Stimulated activated naive CD8-positive, alpha-beta T cell treated with anti-CD3 and anti-CD28 coated beads, Interleukin-15, amount 100 ng/mL, for 72 hours (primary cell): ENCODE measurements around the gene BPTF.
"Not testable (repeated sequence)": the region's sequence is repeated elsewhere in the genome, so short reads cannot be mapped to it uniquely, and the experiment has no call there.

Experiments used
- ATAC-seq: fragments of 150-1000 bp; cut with Tn5 transposase; 2 replicates; pipeline ENCODE4 v1.10.0; 2021; ENCODE audit warnings: mild to moderate bottlenecking, moderate library complexity
- DNase-seq, 2 donors: peaks; one replicate each; pipeline ENCODE4 v3.0.0; 2021 to 2022
- H3K27ac Mint-ChIP-seq, 2 donors: one replicate each; pipeline ENCODE4 v1.8.0; 2022; ENCODE audit warnings: mild to moderate bottlenecking in 2 of 2, mixed read lengths in 2 of 2, moderate library complexity in 2 of 2
- H3K27me3 Mint-ChIP-seq: one replicate; pipeline ENCODE4 v1.8.0; 2022; ENCODE audit warnings: mixed read lengths
- H3K4me1 Mint-ChIP-seq: one replicate; pipeline ENCODE4 v1.8.0; 2022; ENCODE audit warnings: mild to moderate bottlenecking, mixed read lengths
- H3K4me3 Mint-ChIP-seq, 2 donors: one replicate each; pipeline ENCODE4 v1.8.0; 2022; ENCODE audit warnings: mild to moderate bottlenecking in 2 of 2, mixed read lengths in 2 of 2, moderate library complexity in 1 of 2
- H3K9me3 Mint-ChIP-seq, 2 donors: one replicate each; pipeline ENCODE4 v1.8.0; 2022; ENCODE audit warnings: mixed read lengths in 2 of 2

The BPTF gene

GRCh38 chr17:67962156-67962555 lies 136.9 kb downstream of the BPTF start:
- H3K4me3 Mint-ChIP-seq, ATAC-seq, H3K4me1 Mint-ChIP-seq, H3K27me3 Mint-ChIP-seq, H3K9me3 Mint-ChIP-seq, DNase-seq, H3K27ac Mint-ChIP-seq: not testable (repeated sequence)

GRCh38 chr17:67963145-67963572 lies 137.9 kb downstream of the BPTF start:
- peak overlapping the region in 1 of 2 donors; percentile 5 for H3K27ac Mint-ChIP-seq
- H3K4me1 Mint-ChIP-seq, H3K9me3 Mint-ChIP-seq, H3K27me3 Mint-ChIP-seq, H3K4me3 Mint-ChIP-seq: not testable (repeated sequence)
- DNase-seq (peak; percentile 56 to 62), ATAC-seq (peak; percentile 91)

GRCh38 chr17:67970783-67971182 lies 145.5 kb downstream of the BPTF start:
- H3K27me3 Mint-ChIP-seq = no peaks in the 10 kb centered on the region
- ATAC-seq (no peak), DNase-seq (no peak)
- no peaks in the 10 kb centered on the region for H3K4me1 Mint-ChIP-seq
- H3K4me3 Mint-ChIP-seq = no peak overlapping the region
- no peak overlapping the region for H3K27ac Mint-ChIP-seq
- H3K9me3 Mint-ChIP-seq = no peaks in the 10 kb centered on the region

- DNase-seq (no peak), ATAC-seq (no peak)
- no peak overlapping the region for H3K4me3 Mint-ChIP-seq
- H3K4me1 Mint-ChIP-seq = no peaks in the 10 kb centered on the region
- H3K27ac Mint-ChIP-seq = no peak overlapping the region
- no peaks in the 10 kb centered on the region for H3K27me3 Mint-ChIP-seq
- no peaks in the 10 kb centered on the region for H3K9me3 Mint-ChIP-seq
These were observed 148.9 kb downstream of the BPTF start for GRCh38 chr17:67974185-67974584.

- no peaks in the 10 kb centered on the region for H3K4me1 Mint-ChIP-seq
- DNase-seq (no peak), ATAC-seq (no peak)
- no peak overlapping the region for H3K4me3 Mint-ChIP-seq
- H3K27ac Mint-ChIP-seq = peak overlapping the region in 1 of 2 donors; percentile 59
- H3K27me3 Mint-ChIP-seq = no peaks in the 10 kb centered on the region
- H3K9me3 Mint-ChIP-seq = no peaks in the 10 kb centered on the region
These were observed 149.3 kb downstream of the BPTF start for GRCh38 chr17:67974598-67975066.

GRCh38 chr17:67976306-67976705 lies 151.0 kb downstream of the BPTF start:
- not testable (repeated sequence) for ATAC-seq, DNase-seq, H3K4me3 Mint-ChIP-seq, H3K4me1 Mint-ChIP-seq, H3K27me3 Mint-ChIP-seq, H3K9me3 Mint-ChIP-seq
- peak overlapping the region in 1 of 2 donors; percentile 63 for H3K27ac Mint-ChIP-seq

GRCh38 chr17:67980456-67980855 lies 155.2 kb downstream of the BPTF start:
- Mint-ChIP-seq H3K9me3 (no peaks in the 10 kb centered on the region), H3K4me1 (no peaks in the 10 kb centered on the region), H3K27me3 (no peaks in the 10 kb centered on the region), H3K4me3 (no peak overlapping the region), H3K27ac (no peak overlapping the region)
- ATAC-seq = no peak
- DNase-seq = no peak

- H3K9me3 Mint-ChIP-seq, DNase-seq, H3K27ac Mint-ChIP-seq, ATAC-seq, H3K4me1 Mint-ChIP-seq, H3K27me3 Mint-ChIP-seq, H3K4me3 Mint-ChIP-seq: not testable (repeated sequence)
These were observed 155.6 kb downstream of the BPTF start for GRCh38 chr17:67980883-67981282.

- DNase-seq (no peak), ATAC-seq (no peak)
- H3K9me3 Mint-ChIP-seq = no peaks in the 10 kb centered on the region
- H3K4me3 Mint-ChIP-seq = no peak overlapping the region
- H3K27me3 Mint-ChIP-seq = no peaks in the 10 kb centered on the region
- no peaks in the 10 kb centered on the region for H3K4me1 Mint-ChIP-seq
- no peak overlapping the region for H3K27ac Mint-ChIP-seq
These were observed 156.8 kb downstream of the BPTF start for GRCh38 chr17:67982034-67982640.

- H3K27ac Mint-ChIP-seq = no peak overlapping the region
- no peaks in the 10 kb centered on the region for H3K4me1 Mint-ChIP-seq
- no peak overlapping the region for H3K4me3 Mint-ChIP-seq
- ATAC-seq = no peak
- no peak for DNase-seq
- no peaks in the 10 kb centered on the region for H3K9me3 Mint-ChIP-seq
- no peaks in the 10 kb centered on the region for H3K27me3 Mint-ChIP-seq
These were observed 157.5 kb downstream of the BPTF start for GRCh38 chr17:67982686-67983382.

- Mint-ChIP-seq H3K27ac (no peak overlapping the region), H3K4me1 (no peaks in the 10 kb centered on the region), H3K9me3 (no peaks in the 10 kb centered on the region), H3K4me3 (no peak overlapping the region), H3K27me3 (no peaks in the 10 kb centered on the region)
- ATAC-seq = no peak
- no peak for DNase-seq
These were observed 158.0 kb downstream of the BPTF start for GRCh38 chr17:67983383-67983688.

GRCh38 chr17:67990909-67991308 lies 165.6 kb downstream of the BPTF start:
- DNase-seq = no peak
- Mint-ChIP-seq H3K4me3 (no peak overlapping the region), H3K27me3 (peaks cover 15% of the 10 kb centered on the region), H3K27ac (no peak overlapping the region), H3K4me1 (peaks cover 34% of the 10 kb centered on the region), H3K9me3 (no peaks in the 10 kb centered on the region)
- ATAC-seq = no peak

GRCh38 chr17:67992548-67993152 lies 167.3 kb downstream of the BPTF start:
- Mint-ChIP-seq H3K27ac (peak overlapping the region; percentile 92 to 93), H3K9me3 (no peaks in the 10 kb centered on the region), H3K4me1 (peaks cover 43% of the 10 kb centered on the region), H3K4me3 (peak overlapping the region; percentile 89 to 95), H3K27me3 (peaks cover 32% of the 10 kb centered on the region)
- ATAC-seq (no peak), DNase-seq (no peak)

- peak overlapping the region; percentile 92 to 93 for H3K27ac Mint-ChIP-seq
- ATAC-seq (peak; percentile 86), DNase-seq (peak; percentile 78 to 79)
- H3K9me3 Mint-ChIP-seq = no peaks in the 10 kb centered on the region
- peaks cover 43% of the 10 kb centered on the region for H3K4me1 Mint-ChIP-seq
- H3K27me3 Mint-ChIP-seq = peaks cover 35% of the 10 kb centered on the region
- peak overlapping the region; percentile 92 to 95 for H3K4me3 Mint-ChIP-seq
These were observed 168.1 kb downstream of the BPTF start for GRCh38 chr17:67993153-67993997.

GRCh38 chr17:67993998-67994361 lies 168.7 kb downstream of the BPTF start:
- peaks cover 41% of the 10 kb centered on the region for H3K27me3 Mint-ChIP-seq
- peak; percentile 24 for ATAC-seq
- H3K9me3 Mint-ChIP-seq = no peaks in the 10 kb centered on the region
- DNase-seq = no peak
- H3K27ac Mint-ChIP-seq = peak overlapping the region; percentile 44 to 92
- H3K4me3 Mint-ChIP-seq = peak overlapping the region; percentile 87 to 92
- peaks cover 43% of the 10 kb centered on the region for H3K4me1 Mint-ChIP-seq
